ENCODE measurements around the gene GTF2F1.

GTF2F1 gene

GRCh38 chr19:6396305-6396704 lies 3.3 kb upstream of the GTF2F1 start:
- Histone ChIP-seq H3K4me1 (ENCODE audit: control insufficient read depth, low read depth, low read length) (peaks cover 13% of the 10 kb centered on the region), H3K36me3 (ENCODE audit: control insufficient read depth, low read depth, low read length) (peaks cover 5% of the 10 kb centered on the region), H3K9me3 (ENCODE audit: control insufficient read depth, low read depth, low read length) (no peaks in the 10 kb centered on the region), H3K27me3 (ENCODE audit: control insufficient read depth, insufficient read depth, low read length) (no peaks in the 10 kb centered on the region), H3K9ac (ENCODE audit: low read length) (no peak overlapping the region), H3K4me3 (ENCODE audit: low read length) (no peak overlapping the region), H3K27ac (ENCODE audit: low read length) (no peak overlapping the region)

- H3K4me1 ChIP-seq (ENCODE audit: control insufficient read depth, low read depth, low read length), result peaks cover 13% of the 10 kb centered on the region
- H3K27me3 ChIP-seq (ENCODE audit: control insufficient read depth, insufficient read depth, low read length), result no peaks in the 10 kb centered on the region
- H3K9me3 ChIP-seq (ENCODE audit: control insufficient read depth, low read depth, low read length), result no peaks in the 10 kb centered on the region
- H3K9ac ChIP-seq (ENCODE audit: low read length), result peak overlapping the region; percentile 25
- peaks cover 11% of the 10 kb centered on the region for H3K36me3 ChIP-seq (ENCODE audit: control insufficient read depth, low read depth, low read length)
- peak overlapping the region; percentile 28 for H3K27ac ChIP-seq (ENCODE audit: low read length)
- no peak overlapping the region for H3K4me3 ChIP-seq (ENCODE audit: low read length)
These were observed 1.9 kb upstream of the GTF2F1 start for GRCh38 chr19:6394831-6395230.

- Histone ChIP-seq H3K27ac (ENCODE audit: low read length) (peak overlapping the region; percentile 64), H3K4me3 (ENCODE audit: low read length) (peak overlapping the region; percentile 91), H3K9ac (ENCODE audit: low read length) (peak overlapping the region; percentile 81), H3K9me3 (ENCODE audit: control insufficient read depth, low read depth, low read length) (no peaks in the 10 kb centered on the region), H3K36me3 (ENCODE audit: control insufficient read depth, low read depth, low read length) (peaks cover 18% of the 10 kb centered on the region), H3K27me3 (ENCODE audit: control insufficient read depth, insufficient read depth, low read length) (no peaks in the 10 kb centered on the region), H3K4me1 (ENCODE audit: control insufficient read depth, low read depth, low read length) (peaks cover 13% of the 10 kb centered on the region)
These were observed 1.0 kb upstream of the GTF2F1 start for GRCh38 chr19:6393983-6394412.

- no peaks in the 10 kb centered on the region for H3K27me3 ChIP-seq (ENCODE audit: control insufficient read depth, insufficient read depth, low read length)
- H3K9me3 ChIP-seq (ENCODE audit: control insufficient read depth, low read depth, low read length), result no peaks in the 10 kb centered on the region
These were observed 517 bp downstream of the GTF2F1 start for GRCh38 chr19:6392221-6393073.

GRCh38 chr19:6387372-6387771 lies 5.6 kb downstream of the GTF2F1 start:
- Histone ChIP-seq H3K36me3 (ENCODE audit: control insufficient read depth, low read depth, low read length) (peaks cover 54% of the 10 kb centered on the region), H3K9me3 (ENCODE audit: control insufficient read depth, low read depth, low read length) (no peaks in the 10 kb centered on the region), H3K4me1 (ENCODE audit: control insufficient read depth, low read depth, low read length) (peaks cover 5% of the 10 kb centered on the region), H3K9ac (ENCODE audit: low read length) (no peak overlapping the region), H3K27ac (ENCODE audit: low read length) (no peak overlapping the region), H3K27me3 (ENCODE audit: control insufficient read depth, insufficient read depth, low read length) (no peaks in the 10 kb centered on the region), H3K4me3 (ENCODE audit: low read length) (no peak overlapping the region)

More at GRCh38 chr19:6392221-6393073, 517 bp downstream of the GTF2F1 start:
- peak overlapping the region; percentile 64 for H3K27ac ChIP-seq (ENCODE audit: low read length)
- H3K4me1 ChIP-seq (ENCODE audit: control insufficient read depth, low read depth, low read length), result peaks cover 13% of the 10 kb centered on the region
- H3K9ac ChIP-seq (ENCODE audit: low read length), result peak overlapping the region; percentile 81
- H3K4me3 ChIP-seq (ENCODE audit: low read length), result peak overlapping the region; percentile 91
- peaks cover 27% of the 10 kb centered on the region for H3K36me3 ChIP-seq (ENCODE audit: control insufficient read depth, low read depth, low read length)

GRCh38 chr19:6384381-6384780 lies 8.6 kb downstream of the GTF2F1 start:
- no peak overlapping the region for H3K27ac ChIP-seq (ENCODE audit: low read length)
- H3K9me3 ChIP-seq (ENCODE audit: control insufficient read depth, low read depth, low read length), result no peaks in the 10 kb centered on the region
- no peaks in the 10 kb centered on the region for H3K4me1 ChIP-seq (ENCODE audit: control insufficient read depth, low read depth, low read length)
- peaks cover 63% of the 10 kb centered on the region for H3K36me3 ChIP-seq (ENCODE audit: control insufficient read depth, low read depth, low read length)
- H3K27me3 ChIP-seq (ENCODE audit: control insufficient read depth, insufficient read depth, low read length), result no peaks in the 10 kb centered on the region
- no peak overlapping the region for H3K4me3 ChIP-seq (ENCODE audit: low read length)
- H3K9ac ChIP-seq (ENCODE audit: low read length), result no peak overlapping the region

GRCh38 chr19:6383188-6383587 lies 9.8 kb downstream of the GTF2F1 start:
- Histone ChIP-seq H3K4me3 (ENCODE audit: low read length) (no peak overlapping the region), H3K4me1 (ENCODE audit: control insufficient read depth, low read depth, low read length) (no peaks in the 10 kb centered on the region), H3K27ac (ENCODE audit: low read length) (no peak overlapping the region), H3K36me3 (ENCODE audit: control insufficient read depth, low read depth, low read length) (peaks cover 56% of the 10 kb centered on the region), H3K9me3 (ENCODE audit: control insufficient read depth, low read depth, low read length) (no peaks in the 10 kb centered on the region), H3K9ac (ENCODE audit: low read length) (no peak overlapping the region), H3K27me3 (ENCODE audit: control insufficient read depth, insufficient read depth, low read length) (no peaks in the 10 kb centered on the region)

- peaks cover 42% of the 10 kb centered on the region for H3K36me3 ChIP-seq (ENCODE audit: control insufficient read depth, low read depth, low read length)
- no peaks in the 10 kb centered on the region for H3K27me3 ChIP-seq (ENCODE audit: control insufficient read depth, insufficient read depth, low read length)
- H3K9me3 ChIP-seq (ENCODE audit: control insufficient read depth, low read depth, low read length), result no peaks in the 10 kb centered on the region
- no peak overlapping the region for H3K9ac ChIP-seq (ENCODE audit: low read length)
- no peak overlapping the region for H3K27ac ChIP-seq (ENCODE audit: low read length)
- H3K4me3 ChIP-seq (ENCODE audit: low read length), result no peak overlapping the region
- no peaks in the 10 kb centered on the region for H3K4me1 ChIP-seq (ENCODE audit: control insufficient read depth, low read depth, low read length)
These were observed 11.8 kb downstream of the GTF2F1 start for GRCh38 chr19:6381030-6381750.

GRCh38 chr19:6379744-6380143 lies 13.2 kb downstream of the GTF2F1 start:
- H3K9me3 ChIP-seq (ENCODE audit: control insufficient read depth, low read depth, low read length), result no peaks in the 10 kb centered on the region
- no peaks in the 10 kb centered on the region for H3K27me3 ChIP-seq (ENCODE audit: control insufficient read depth, insufficient read depth, low read length)
- no peak overlapping the region for H3K9ac ChIP-seq (ENCODE audit: low read length)
- H3K27ac ChIP-seq (ENCODE audit: low read length), result no peak overlapping the region
- peaks cover 34% of the 10 kb centered on the region for H3K36me3 ChIP-seq (ENCODE audit: control insufficient read depth, low read depth, low read length)
- no peaks in the 10 kb centered on the region for H3K4me1 ChIP-seq (ENCODE audit: control insufficient read depth, low read depth, low read length)
- no peak overlapping the region for H3K4me3 ChIP-seq (ENCODE audit: low read length)

GRCh38 chr19:6378486-6378885 lies 14.5 kb downstream of the GTF2F1 start:
- Histone ChIP-seq H3K4me1 (ENCODE audit: control insufficient read depth, low read depth, low read length) (no peaks in the 10 kb centered on the region), H3K4me3 (ENCODE audit: low read length) (no peak overlapping the region), H3K27ac (ENCODE audit: low read length) (no peak overlapping the region), H3K9ac (ENCODE audit: low read length) (no peak overlapping the region), H3K36me3 (ENCODE audit: control insufficient read depth, low read depth, low read length) (peaks cover 34% of the 10 kb centered on the region), H3K27me3 (ENCODE audit: control insufficient read depth, insufficient read depth, low read length) (no peaks in the 10 kb centered on the region), H3K9me3 (ENCODE audit: control insufficient read depth, low read depth, low read length) (no peaks in the 10 kb centered on the region)

- no peak overlapping the region for H3K4me3 ChIP-seq (ENCODE audit: low read length)
- no peak overlapping the region for H3K27ac ChIP-seq (ENCODE audit: low read length)
- H3K9me3 ChIP-seq (ENCODE audit: control insufficient read depth, low read depth, low read length), result no peaks in the 10 kb centered on the region
- peaks cover 30% of the 10 kb centered on the region for H3K36me3 ChIP-seq (ENCODE audit: control insufficient read depth, low read depth, low read length)
- no peak overlapping the region for H3K9ac ChIP-seq (ENCODE audit: low read length)
- no peaks in the 10 kb centered on the region for H3K27me3 ChIP-seq (ENCODE audit: control insufficient read depth, insufficient read depth, low read length)
- no peaks in the 10 kb centered on the region for H3K4me1 ChIP-seq (ENCODE audit: control insufficient read depth, low read depth, low read length)
These were observed 14.9 kb downstream of the GTF2F1 start for GRCh38 chr19:6378041-6378440.
